Peyer's patch (tissue), 4 donors: ENCODE results near the gene SLC39A11.

Source experiments
- CTCF ChIP-seq, 6 experiments: fragments of 450-650 bp in 4 of 6; fragments of 200-600 bp in 2 of 6; sonication (generic) in 1 of 6; IDR thresholded peaks; one replicate each; pipeline ENCODE4 v1.5.1; 2017 to 2019; ENCODE audit warnings: antibody characterized with exemption in 6 of 6, mild to moderate bottlenecking in 3 of 6, moderate library complexity in 1 of 6
- POLR2A ChIP-seq, 2 donors: fragments of 450-650 bp; IDR thresholded peaks; one replicate each; pipeline ENCODE4 v1.5.1; 2017; ENCODE audit warnings: antibody characterized with exemption in 2 of 2, mild to moderate bottlenecking in 2 of 2, moderate library complexity in 2 of 2

DNA sequence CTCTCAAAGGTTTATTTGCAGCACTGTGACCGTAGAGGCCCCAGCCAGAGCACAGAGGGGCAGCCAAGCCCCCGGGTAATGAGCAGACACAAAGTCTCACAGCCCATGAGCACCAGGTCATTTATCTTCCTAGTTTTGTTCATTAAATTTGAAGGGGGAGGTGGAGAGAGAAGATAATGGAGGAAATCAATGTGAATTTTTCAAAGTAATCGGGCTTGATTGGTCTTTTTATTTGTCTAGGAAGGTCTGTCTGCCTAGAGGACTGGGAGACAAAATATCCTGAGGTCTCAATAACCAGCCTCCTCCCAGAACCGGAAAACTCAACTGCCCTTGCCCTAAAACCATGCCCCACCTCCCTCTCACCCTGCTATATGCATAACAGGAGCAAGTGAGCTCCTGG, 189.0 kb downstream of the SLC39A11 start:
- TF ChIP-seq CTCF (IDR thresholded peaks at IDR 0.05) = no peak
- no peak for TF ChIP-seq POLR2A (IDR thresholded peaks at IDR 0.05)
